ENCODE results near the gene IQGAP1. TPM values are rescaled to one million over a fixed set of nuclear protein-coding genes. Genes with fewer than 3 reads are reported as not detected.
A peak's percentile ranks its signal among the peaks of the same experiment; 100 is the strongest.
"Not testable (repeated sequence)": the region's sequence is repeated elsewhere in the genome, so short reads cannot be mapped to it uniquely, and the experiment has no call there.

The IQGAP1 gene
- polyA plus RNA-seq, 2 of the 4 experiments (the other 2 are of a cell fraction): 100 to 168 TPM

- ChIA-PET CTCF (interaction anchor here (0.6 to 6.0 kb wide), 5 partner anchors 11 to 182 kb away, joined by 3 to 51 read pairs (median 19); no protein-coding TSS in a partner anchor), POLR2A (no interaction called here)
- Histone ChIP-seq H3K27ac (no peak overlapping the region), H3K4me2 (no peak overlapping the region), H3K4me1 (no peaks in the 10 kb centered on the region), H3K9me3 (no peaks in the 10 kb centered on the region), H3K4me3 (no peak overlapping the region)
- TF ChIP-seq NR3C1 (IDR thresholded peaks at IDR 0.05) (no peak), FOSB (CRISPR knock-in tag; IDR thresholded peaks at IDR 0.05) (no peak), MAFK (IDR thresholded peaks at IDR 0.05; ENCODE audit: partially characterized antibody) (no peak), HES2 (IDR thresholded peaks at IDR 0.05) (no peak), HDAC2 (IDR thresholded peaks at IDR 0.05) (no peak), RAD21 (conservative IDR thresholded peaks at IDR 0.05 in 1 of 2, IDR thresholded peaks at IDR 0.05 in 1 of 2) (no peak), HOXB5 (CRISPR knock-in tag; IDR thresholded peaks at IDR 0.05) (no peak), PHF8 (IDR thresholded peaks at IDR 0.05; ENCODE audit: borderline replicate concordance, low read depth) (no peak), REST (IDR thresholded peaks at IDR 0.05) (no peak)
- DNase-seq (ENCODE audit: low read depth in 1 of 2, low spot score in 1 of 2) (no peak), FAIRE-seq (no peak), ATAC-seq (no peak)
- 70% methylated on average over 4 of the region's 4 CpGs for WGBS (ENCODE audit: missing lambda C conversion rate)
These were observed 113.9 kb downstream of the IQGAP1 start for GRCh38 chr15:90501898-90502297.

GRCh38 chr15:90510781-90511180 lies 122.7 kb downstream of the IQGAP1 start:
- POLR2A ChIA-PET; H3K4me2 ChIP-seq; H3K4me1 ChIP-seq; H3K9me3 ChIP-seq; ATAC-seq; FAIRE-seq; H3K4me3 ChIP-seq; DNase-seq (ENCODE audit: low read depth in 1 of 2, low spot score in 1 of 2); H3K27ac ChIP-seq: not testable (repeated sequence)
- 89% methylated on average over 28 of the region's 29 CpGs for WGBS (ENCODE audit: missing lambda C conversion rate)
- CTCF ChIA-PET: interaction anchor here (0.7 to 4.4 kb wide), 8 partner anchors 11 to 210 kb away, joined by 3 to 17 read pairs (median 5); no protein-coding TSS in a partner anchor

- H3K4me3 ChIP-seq; POLR2A ChIA-PET; H3K4me1 ChIP-seq; H3K27ac ChIP-seq; H3K9me3 ChIP-seq; FAIRE-seq; H3K4me2 ChIP-seq; DNase-seq (ENCODE audit: low read depth in 1 of 2, low spot score in 1 of 2); ATAC-seq: not testable (repeated sequence)
- WGBS (ENCODE audit: missing lambda C conversion rate): 86% methylated on average over 13 of the region's 13 CpGs
- CTCF ChIA-PET: interaction anchor here (0.8 to 4.4 kb wide), 6 partner anchors 11 to 191 kb away, joined by 3 to 22 read pairs (median 10); no protein-coding TSS in a partner anchor
These were observed 123.2 kb downstream of the IQGAP1 start for GRCh38 chr15:90511211-90511618.

GRCh38 chr15:90512276-90512675 lies 124.2 kb downstream of the IQGAP1 start:
- Histone ChIP-seq H3K9me3 (no peaks in the 10 kb centered on the region), H3K27ac (no peak overlapping the region), H3K4me2 (no peak overlapping the region), H3K4me3 (no peak overlapping the region), H3K4me1 (peaks cover 6% of the 10 kb centered on the region)
- POLR2A ChIA-PET: no interaction called here
- FAIRE-seq (peak; percentile 80), DNase-seq (ENCODE audit: low read depth in 1 of 2, low spot score in 1 of 2) (no peak), ATAC-seq (no peak)
- CTCF ChIA-PET: interaction anchor here (0.8 to 4.4 kb wide), 8 partner anchors 8 to 421 kb away, joined by 3 to 22 read pairs (median 6); no protein-coding TSS in a partner anchor
- TF ChIP-seq RNF2 (IDR thresholded peaks at IDR 0.05; ENCODE audit: borderline replicate concordance, low read depth) (no peak), GATA3 (IDR thresholded peaks at IDR 0.05; ENCODE audit: borderline replicate concordance) (no peak), HOXA7 (CRISPR knock-in tag; IDR thresholded peaks at IDR 0.05) (no peak), BHLHE40 (IDR thresholded peaks at IDR 0.05; ENCODE audit: low read depth, low read length) (no peak), BCL3 (IDR thresholded peaks at IDR 0.05) (no peak), POLR2AphosphoS2 (conservative IDR thresholded peaks at IDR 0.05; ENCODE audit: low read length) (no peak), NR3C1 (IDR thresholded peaks at IDR 0.05) (no peak), NPAS2 (CRISPR knock-in tag; IDR thresholded peaks at IDR 0.05; ENCODE audit: borderline replicate concordance) (no peak)
- 54% methylated on average over 2 of the region's 2 CpGs for WGBS (ENCODE audit: missing lambda C conversion rate)

Measured in A549 (cell line).